H54 (cell line): ENCODE data around the gene SMG1.
"Not testable (repeated sequence)": the region's sequence is repeated elsewhere in the genome, so short reads cannot be mapped to it uniquely, and the experiment has no call there.

ENCODE experiments used
- DNase-seq: peaks from one replicate; pipeline ENCODE4 v3.0.0; 2011; ENCODE audit warnings: low spot score, mixed read lengths; ENCODE audit not compliant: insufficient read length
- FAIRE-seq: peaks from 3 replicates; lab custom pipeline; 2011; peaks lifted over from hg19 to GRCh38; lab: Jason Lieb, UNC
- POLR2A ChIP-seq: IDR thresholded peaks from 2 replicates; pipeline ENCODE4 v1.6.1; 2011; ENCODE audit warnings: low read depth, mild to moderate bottlenecking, low read length

The SMG1 gene

DNA sequence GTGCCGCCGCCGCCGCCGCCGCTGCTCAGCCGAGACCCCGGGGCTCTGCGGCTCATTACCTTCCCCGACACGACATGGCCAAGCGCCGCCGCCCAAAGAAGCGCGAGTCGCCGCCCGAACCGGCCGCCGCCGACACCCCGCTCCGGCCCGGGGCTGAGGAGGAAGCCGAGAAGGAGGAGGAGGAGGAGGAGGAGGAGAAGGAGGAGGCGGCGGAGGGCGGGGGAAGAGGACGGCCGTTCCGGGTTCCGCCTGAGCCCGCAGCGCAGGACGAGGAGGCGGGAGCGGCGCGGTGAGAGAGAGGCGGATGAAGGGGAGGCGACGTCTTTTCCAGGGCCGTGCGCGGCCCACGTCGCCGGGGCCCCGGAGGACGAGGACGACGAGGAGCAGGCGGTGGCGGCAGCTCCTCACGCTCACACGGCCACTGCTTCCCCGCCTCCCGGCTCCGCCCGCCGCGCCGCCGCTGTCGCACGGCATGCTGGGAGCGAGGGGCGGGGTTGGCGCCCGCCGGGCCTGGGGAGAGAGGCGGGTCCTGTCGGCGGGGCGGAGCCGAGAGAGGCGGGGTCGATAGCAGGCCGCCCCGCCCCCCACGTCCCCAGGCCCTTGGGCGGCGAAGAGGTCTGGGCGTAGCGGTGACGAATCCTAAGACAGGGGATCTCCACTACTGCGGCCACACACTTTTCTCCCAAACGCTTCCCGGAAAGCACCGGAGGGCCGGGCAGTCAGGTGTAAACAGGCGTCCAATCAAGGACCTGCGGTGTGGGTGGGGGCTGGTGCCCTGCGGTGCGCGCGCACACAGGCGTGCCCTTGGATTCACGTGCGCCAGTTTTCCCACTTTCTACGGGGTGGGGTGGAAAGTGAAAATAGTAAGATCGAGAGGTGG is at the start of gene SMG1:
TSS of gene SMG1 (minus strand) at position 423 of the 880 bp plus-strand sequence. CDS start at position 56, 367 bp downstream.
- peak; percentile 91 for FAIRE-seq
- peak; percentile 67 for TF ChIP-seq POLR2A
- DNase-seq, result peak; percentile 62

DNA sequence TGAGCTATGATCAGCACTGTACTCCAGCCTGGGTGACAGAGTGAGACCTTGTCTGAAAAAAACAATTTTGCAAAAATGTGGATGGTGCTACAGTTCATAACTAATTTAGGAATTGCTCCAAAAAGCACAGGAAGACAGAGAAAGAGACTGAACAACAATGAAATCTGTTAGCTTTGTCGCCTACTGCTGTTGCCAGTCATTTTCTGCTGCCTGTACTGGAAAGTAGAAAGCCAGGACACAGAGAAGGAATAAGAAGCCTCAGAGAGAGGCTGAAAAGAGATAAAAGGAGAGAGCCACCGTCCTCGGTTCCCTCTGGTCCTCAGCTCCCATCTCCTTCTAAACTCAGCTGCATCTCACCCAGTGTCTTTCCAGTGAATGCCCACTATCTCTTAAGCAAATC is 48.9 kb upstream of the SMG1 start:
- no peak for FAIRE-seq
- no peak for DNase-seq
- no peak for TF ChIP-seq POLR2A

DNA sequence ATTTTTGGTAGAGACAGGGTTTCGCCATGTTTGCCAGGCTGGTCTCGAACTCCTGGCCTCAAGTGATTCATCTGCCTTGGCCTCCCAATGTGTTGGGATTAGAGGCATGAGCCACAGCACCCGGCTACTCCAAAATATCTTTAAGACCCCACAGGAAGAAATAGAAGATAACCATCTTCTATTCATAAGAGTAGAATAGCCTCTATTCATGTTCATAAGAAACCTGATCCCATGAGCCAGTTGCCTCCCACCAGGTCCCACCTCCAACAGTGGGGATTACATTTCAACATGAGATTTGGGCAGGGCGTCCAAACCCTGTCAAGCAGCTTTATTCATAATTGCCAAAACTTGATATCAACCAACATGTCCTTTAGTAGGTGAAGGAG is 43.6 kb upstream of the SMG1 start:
- FAIRE-seq (no peak), DNase-seq (no peak)
- no peak for TF ChIP-seq POLR2A

DNA sequence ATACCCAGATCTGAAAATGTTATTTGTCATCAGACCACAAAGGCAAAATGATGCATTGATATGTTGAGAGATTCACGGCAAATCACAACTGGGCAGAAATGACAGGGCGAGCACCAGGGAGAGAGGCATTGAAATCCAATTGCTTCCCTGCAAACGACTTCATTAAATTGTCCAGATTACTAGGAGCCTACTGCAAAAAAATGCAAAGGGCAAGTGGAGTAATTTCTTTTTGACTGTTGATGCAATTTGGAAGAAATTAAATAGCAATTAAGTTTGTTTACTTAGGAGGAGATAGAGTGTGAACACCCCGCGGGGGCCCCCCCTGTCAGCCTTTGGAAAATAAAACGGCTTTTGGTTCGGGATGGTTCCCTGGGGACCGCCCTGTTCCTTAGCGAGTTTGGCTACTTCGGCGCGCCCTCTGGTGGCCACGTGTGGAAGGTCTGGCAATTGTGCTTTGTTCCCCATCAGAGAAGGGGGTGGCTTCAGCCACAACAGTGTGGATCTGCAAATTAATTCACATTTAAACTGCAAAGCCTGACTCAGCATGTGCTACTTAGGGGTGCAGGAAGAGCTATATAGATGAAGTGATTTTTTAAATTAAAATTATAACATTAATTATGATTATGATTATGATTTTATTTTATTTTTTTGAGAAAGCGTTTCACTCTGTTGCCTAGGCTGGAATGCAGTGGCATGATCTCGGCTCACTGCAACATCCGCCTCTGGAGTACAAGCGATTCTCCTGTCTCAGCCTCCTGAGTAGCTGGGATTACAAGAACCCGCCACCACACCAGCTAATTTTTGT is 43.0 kb upstream of the SMG1 start:
- DNase-seq (peak; percentile 73), FAIRE-seq (no peak)
- no peak for TF ChIP-seq POLR2A

DNA sequence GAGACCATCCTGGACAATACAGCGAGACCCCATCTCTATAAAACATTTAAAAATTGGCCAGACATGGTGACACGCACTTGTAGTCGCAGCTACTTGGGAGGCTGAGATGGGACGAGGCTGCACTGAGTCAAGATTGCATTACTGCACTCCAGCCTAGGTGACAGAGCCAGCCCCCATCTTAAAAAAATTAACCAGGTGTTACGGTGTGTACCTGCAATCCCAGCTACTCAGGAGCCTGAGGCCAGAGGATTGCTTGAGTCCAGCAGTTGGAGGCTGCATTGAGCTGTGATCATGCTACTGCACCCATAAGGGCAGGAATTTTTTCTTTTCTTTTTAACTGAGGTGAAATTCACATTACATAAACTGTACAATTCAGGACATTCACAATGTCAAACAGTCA is 40.6 kb upstream of the SMG1 start:
- FAIRE-seq (no peak), DNase-seq (no peak)
- no peak for TF ChIP-seq POLR2A

DNA sequence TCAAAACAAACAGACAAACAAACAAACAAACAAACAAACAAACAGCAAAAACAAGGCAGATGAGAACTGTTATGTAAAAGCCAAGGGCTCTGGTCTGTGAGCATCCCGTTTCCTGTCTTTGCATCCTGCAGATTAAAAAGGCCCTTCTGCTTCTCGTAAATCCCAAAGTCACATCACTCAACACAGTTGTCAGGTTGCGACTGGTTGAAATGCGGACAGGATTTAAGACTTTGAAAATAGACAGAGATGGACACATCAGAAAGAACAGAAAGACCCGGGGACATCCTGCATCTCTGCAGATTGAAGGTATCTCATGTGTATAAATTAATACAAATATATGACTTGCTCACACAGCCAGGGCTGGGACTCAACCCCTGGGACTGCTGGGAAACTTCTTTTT is 39.3 kb upstream of the SMG1 start:
- no peak for FAIRE-seq
- no peak for DNase-seq
- no peak for TF ChIP-seq POLR2A

DNA sequence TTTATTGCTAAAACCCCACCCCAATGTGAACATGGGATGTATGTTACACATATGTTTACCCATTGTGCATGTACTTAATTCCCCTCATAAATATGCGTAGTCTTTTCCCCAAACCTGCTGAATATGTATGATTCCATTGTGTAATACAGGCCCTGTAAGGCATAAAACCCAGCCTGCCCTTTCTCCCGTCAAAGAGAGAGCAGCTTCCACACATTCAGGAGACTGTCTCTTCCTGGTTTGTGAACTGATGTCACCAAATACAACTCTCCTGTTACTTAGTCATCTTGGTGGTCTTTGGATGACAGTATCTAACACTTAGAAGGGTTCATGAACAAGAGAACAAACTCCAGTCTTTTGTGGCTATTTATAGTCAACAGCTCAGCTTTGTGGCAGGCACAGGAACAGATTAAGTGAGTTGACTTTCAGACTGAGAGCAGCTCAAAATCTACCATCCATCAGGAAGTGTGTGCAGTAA is 32.9 kb upstream of the SMG1 start:
- FAIRE-seq, result no peak
- TF ChIP-seq POLR2A, result no peak

DNA sequence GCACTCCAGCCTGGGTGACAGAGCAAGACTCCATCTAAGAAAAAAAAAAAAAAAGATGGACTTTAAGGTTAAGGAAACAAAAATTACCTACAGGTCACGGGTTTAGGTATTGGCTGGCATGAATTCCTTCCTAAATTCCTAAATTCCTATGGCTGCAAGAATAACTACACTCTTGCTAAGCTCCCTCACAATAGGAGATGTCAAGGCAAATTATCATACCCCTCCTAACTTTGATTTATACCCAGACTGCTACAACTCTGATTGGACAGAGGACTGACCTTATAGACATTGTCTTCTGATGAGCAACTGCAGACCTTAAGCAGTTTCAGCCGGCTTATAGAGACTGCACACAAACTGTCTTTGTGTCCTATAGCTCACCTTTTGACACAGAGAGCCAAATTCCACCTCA is 32.4 kb upstream of the SMG1 start:
- FAIRE-seq (no peak), DNase-seq (no peak)
- no peak for TF ChIP-seq POLR2A

More for the DNA sequence above, 32.9 kb upstream of the SMG1 start:
- no peak for DNase-seq

DNA sequence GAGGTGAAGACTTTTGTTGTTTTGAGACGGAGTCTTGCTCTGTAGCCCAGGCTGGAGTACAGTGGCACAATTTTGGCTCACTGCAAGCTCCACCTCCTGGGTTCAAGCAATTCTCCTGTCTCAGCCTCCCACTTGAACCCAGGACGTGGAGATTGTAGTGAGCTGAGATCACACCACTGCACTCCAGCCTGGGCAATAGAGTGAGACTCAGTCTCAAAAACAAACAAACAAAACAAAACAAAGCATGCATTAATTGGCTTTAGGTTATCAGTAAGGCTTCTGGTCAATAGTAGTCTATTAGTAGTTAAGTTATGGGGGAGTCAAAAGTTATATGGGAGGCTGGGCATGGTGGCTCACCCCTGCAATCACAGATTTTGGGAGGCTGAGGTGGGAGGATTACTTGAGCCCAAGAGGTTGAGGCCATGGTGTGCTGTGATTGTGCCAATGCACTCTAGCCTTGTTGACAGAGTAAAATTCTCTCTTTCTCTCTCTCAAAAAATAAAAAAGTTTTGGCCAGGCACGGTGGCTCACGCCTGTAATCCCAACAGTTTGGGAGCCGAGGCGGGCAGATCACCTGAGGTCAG is 30.5 kb upstream of the SMG1 start:
- not testable (repeated sequence) for FAIRE-seq

DNA sequence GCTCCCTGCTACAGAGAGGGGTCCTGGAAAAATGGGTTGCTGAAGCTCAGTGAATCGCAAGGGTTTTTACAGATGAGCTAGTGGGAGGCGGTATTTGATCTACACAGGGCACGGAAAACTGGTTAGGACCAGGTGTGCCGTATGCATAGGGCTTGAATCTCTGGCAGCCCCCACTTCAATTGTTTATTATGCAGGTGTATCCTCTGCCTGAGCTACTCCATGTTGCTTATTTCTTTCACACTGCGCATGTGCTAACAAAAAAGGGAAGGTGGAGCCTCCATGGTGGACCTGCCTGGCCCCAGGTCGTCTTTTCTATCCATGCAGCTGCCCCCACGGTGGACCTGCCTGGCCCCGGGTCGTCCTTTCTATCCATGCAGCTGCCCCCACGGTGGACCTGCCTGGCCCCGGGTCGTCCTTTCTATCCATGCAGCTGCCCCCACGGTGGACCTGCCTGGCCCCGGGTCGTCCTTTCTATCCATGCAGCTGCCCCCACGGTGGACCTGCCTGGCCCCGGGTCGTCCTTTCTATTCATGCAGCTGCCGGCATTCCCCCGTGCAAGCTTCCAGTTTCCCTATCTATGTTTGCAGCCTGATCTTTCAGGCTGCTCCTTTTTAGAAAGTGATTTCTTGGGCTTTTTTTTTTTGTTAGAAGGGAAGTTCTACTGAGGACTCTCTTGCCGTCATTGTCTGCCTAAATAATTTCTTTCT is 29.8 kb upstream of the SMG1 start:
- FAIRE-seq, DNase-seq: not testable (repeated sequence)

More for the DNA sequence above, 30.5 kb upstream of the SMG1 start:
- DNase-seq, result not testable (repeated sequence)

DNA sequence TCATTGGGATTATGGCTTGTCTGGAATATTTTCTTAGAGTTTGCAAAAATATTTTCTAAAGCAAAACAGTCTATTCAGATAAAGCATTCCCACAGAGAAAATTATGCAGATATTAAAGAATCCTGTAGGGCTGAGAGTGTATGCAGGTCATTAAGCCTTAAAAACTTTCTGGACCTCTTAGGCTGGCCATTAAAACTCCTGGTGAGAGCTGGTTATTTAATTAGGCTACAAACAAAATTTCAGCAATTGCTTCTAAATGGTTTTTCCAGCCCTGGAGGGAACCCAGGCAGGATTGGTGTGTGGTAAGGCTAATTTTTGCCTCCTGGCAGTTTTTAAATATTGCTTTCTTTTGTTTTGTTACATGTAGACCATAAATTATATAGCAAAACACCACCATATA is 27.3 kb upstream of the SMG1 start:
- FAIRE-seq (no peak), DNase-seq (no peak)
- TF ChIP-seq POLR2A, result no peak

DNA sequence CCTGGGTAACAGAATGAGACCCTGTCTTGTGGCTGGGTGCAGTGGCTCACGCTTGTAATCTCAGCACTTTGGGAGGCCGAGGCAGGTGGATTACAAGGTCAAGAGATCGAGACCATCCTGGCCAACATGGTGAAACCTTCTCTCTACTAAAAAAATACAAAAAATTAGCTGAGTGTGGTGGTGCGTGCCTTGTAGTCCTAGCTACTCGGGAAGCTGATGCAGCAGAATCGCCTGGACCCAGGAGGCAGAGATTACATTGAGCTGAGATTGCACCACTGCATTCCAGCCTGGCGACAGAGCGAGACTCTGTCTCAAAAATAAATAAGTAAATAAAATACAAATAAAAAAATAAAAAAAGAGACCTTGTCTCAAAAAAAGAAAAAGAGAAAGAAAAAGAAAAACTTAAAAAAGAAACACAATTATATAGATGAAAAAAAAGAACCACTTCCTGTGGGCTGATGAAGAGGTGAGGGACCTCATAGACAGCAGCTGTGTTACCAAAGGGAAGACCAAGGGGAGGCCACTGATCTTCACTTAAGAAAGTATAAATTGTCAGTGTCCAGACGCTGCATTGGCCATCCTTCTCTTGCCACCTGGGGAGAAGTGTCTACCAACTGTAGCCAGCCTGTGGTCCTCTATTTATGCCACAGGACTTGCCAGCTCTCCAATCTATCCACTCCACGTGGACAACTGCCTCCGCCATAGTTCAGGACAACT is 24.4 kb upstream of the SMG1 start:
- DNase-seq (no peak), FAIRE-seq (no peak)
- no peak for TF ChIP-seq POLR2A
